Measurements from ENCODE around the gene FLNB.

FLNB gene

GRCh38 chr3:58044691-58045483, 36.7 kb downstream of the FLNB start:
- no peak for TF ChIP-seq CTCF (IDR thresholded peaks at IDR 0.05)

GRCh38 chr3:58047826-58048225, 39.6 kb downstream of the FLNB start:
- no peak for TF ChIP-seq CTCF (IDR thresholded peaks at IDR 0.05)

- no peak for TF ChIP-seq CTCF (IDR thresholded peaks at IDR 0.05)
Observed at GRCh38 chr3:58048301-58048700, 40.1 kb downstream of the FLNB start.

DNA sequence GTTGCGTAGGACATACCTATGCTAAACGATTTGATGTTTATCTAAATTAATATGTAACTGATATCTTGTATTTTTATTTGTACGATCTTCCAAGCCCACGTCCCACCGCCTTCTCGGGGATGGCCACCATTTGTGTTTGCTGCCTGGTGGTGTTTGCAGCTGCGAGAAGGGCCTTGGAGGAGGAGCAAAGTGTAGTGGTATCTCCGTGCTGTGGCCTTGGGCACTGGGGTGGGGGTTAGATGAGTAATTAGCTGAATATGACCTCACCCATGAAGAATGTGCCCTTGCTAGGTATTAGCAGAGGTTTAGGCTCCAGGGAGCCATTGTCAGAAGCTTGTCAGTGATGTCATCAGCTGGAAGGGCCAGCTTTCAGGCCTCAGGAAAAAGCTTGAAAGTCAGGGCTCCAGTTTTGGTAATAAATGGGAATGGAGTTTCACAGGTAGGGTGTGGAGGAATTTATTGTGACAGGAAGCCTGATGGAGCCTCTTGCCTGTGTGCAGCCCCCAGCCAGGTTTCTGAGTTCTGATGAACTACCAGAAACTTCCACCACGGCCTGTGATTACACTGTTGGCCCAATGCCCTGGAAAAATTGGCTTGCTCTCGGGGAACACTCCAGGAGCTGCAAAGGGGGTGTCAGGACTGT, 41.0 kb downstream of the FLNB start:
- no peak for TF ChIP-seq CTCF (IDR thresholded peaks at IDR 0.05)

- no peak for TF ChIP-seq CTCF (IDR thresholded peaks at IDR 0.05)
Observed at GRCh38 chr3:58051196-58051595, 43.0 kb downstream of the FLNB start.

GRCh38 chr3:58052373-58053273, 44.4 kb downstream of the FLNB start:
- TF ChIP-seq CTCF (IDR thresholded peaks at IDR 0.05): no peak

DNA sequence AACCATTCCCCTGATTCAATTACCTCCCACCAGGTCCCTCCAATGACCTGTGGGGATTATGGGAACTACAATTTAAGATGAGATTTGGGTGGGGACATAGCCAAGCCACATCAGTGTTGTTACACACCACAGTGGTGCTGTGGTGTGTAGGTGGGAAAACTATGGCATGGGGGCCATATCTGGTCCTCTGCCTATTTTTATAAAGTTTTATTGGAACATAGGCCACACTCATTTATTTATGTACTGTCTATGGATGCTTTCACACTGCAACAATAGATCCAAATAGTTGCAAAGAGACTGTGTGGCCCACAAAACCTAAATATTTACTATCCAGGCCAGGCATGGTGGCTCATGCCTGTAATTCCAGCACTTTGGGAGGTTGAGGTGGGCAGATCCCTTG, 46.4 kb downstream of the FLNB start:
- TF ChIP-seq CTCF (IDR thresholded peaks at IDR 0.05): no peak

All from LNCAP (cell line).